Hepatocyte (in vitro differentiated cells): ENCODE results near the gene IVD.

Experiments
- CTCF ChIP-seq: fragments of 200-600 bp; sonication (generic); IDR thresholded peaks from 2 replicates; pipeline ENCODE4 v1.5.1; 2016; ENCODE audit warnings: antibody characterized with exemption, mild to moderate bottlenecking; ENCODE audit not compliant: poor library complexity
- EZH2 ChIP-seq: fragments of 200-600 bp; sonication (generic); IDR thresholded peaks from 2 replicates; pipeline ENCODE4 v1.6.1; 2016; ENCODE audit warnings: antibody characterized with exemption, mild to moderate bottlenecking, borderline replicate concordance

- TF ChIP-seq CTCF (no peak), EZH2 (no peak)
Measured at GRCh38 chr15:40424483-40425115, 19.0 kb downstream of the IVD start.
